NK-92 (cell line): ENCODE data around the gene PUS10.
"Not testable (repeated sequence)": the region's sequence is repeated elsewhere in the genome, so short reads cannot be mapped to it uniquely, and the experiment has no call there.

Source experiments
- DNase-seq: peaks from one replicate; lab custom pipeline; 2025; ENCODE audit not compliant: unreplicated experiment; lab: John Stamatoyannopoulos, UW

Gene PUS10

GRCh38 chr2:61012303-61012702 is 5.8 kb downstream of the PUS10 start:
- not testable (repeated sequence) for DNase-seq

- DNase-seq, result no peak
Observed at GRCh38 chr2:61011678-61012077, 6.4 kb downstream of the PUS10 start.

DNA sequence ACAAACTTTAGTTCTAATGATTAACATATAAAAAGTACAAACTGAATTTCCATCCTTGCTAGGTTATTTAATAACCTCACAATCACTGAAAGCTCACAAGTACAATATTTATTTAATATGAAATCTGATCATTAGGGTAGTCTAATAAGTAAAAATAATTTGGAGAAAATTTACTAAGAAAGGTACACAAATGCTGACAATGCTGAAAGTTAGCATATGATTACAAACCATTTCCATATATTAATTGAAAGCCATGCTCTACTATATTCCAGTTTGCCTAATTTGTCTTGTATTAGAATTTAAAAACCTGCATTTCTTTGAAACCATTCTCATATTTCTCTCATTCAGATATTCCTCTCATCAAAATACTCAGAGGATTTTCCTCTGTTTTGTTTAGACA is 8.7 kb downstream of the PUS10 start:
- no peak for DNase-seq

DNA sequence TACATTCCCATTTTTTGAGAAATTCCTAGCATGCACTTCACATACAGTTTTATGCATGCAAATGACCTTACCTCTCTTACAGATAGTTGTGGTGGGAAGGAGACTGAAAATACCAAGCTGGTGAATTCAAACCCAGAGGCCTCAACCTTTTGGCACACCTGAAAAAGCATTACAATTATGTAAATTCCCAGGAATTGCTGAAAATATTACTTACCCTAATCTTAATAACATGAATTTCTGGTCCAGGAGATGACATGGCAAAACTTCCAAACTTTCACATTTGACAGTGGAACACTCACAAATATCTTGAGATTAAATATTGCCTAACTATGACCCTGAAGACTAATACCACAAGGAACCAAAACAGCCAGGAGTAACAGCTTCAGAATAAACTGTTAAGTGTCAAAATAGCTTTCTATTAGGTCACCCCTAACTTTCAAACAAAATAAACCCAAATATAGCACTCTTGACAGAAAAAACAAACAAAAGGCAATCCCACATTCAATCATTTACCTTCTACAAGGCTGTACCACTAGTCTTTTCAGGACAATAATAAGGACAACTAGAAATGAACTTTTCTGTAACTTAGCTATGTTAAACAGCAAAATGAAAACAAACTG is 11.5 kb downstream of the PUS10 start:
- no peak for DNase-seq

DNA sequence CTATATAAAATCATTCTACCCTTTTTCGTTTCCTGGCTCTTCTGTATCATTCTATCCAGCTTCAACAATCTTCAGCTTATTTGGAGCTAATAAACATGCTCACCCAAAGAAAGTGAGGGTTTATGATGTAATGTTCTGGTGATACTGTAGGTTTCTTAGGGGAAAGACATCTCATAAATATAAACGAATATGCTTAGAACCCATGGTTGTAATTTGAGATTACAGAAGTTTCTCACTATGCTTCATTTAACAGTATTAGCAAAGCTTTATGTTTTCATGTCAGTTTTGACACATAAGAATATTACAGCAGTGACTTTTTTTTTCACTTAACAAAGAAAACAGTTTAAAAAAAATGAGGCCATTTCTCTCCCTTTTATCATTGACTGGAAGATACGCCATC is 12.3 kb downstream of the PUS10 start:
- no peak for DNase-seq

DNA sequence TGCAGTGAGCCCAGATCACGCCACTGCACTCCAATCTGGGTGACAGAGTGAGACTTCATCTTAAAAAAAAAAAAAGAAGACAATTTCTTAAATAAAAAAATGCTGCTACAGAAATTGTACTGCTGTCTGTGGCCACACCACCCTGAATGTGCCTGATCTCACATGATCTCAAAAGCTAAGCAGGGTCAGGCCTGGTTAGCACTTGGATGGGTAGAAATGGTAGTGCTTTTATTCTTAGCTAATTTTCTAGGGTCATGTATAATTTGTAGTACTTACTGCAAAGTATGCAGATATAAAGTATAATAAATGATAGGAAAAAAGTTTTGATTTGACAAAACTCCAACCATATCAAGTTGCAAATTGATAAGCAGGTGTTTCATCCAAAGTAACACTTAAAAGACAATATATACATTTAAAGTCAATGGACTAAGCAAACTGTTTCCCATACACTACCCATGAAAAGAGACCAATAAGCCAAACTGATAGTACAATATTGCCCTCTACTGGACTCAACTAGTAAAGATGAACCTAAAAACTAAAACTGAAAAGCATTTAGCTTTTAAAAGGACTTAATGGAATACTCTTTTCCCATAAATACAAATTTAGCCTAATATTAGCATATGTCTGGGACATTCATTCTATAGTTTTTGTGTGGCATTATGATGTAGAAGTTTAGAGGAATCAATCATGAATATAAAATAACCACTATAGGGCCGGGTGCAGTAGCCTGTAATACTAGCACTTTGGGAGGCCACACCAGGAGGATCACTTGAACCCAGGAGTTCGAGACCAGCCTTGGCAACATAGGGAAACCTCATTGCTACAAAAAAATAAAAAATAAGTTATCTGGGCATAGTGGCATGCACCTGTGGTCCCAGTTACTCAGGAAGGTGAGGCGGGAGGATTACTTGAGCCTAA is 19.2 kb downstream of the PUS10 start:
- DNase-seq, result no peak

DNA sequence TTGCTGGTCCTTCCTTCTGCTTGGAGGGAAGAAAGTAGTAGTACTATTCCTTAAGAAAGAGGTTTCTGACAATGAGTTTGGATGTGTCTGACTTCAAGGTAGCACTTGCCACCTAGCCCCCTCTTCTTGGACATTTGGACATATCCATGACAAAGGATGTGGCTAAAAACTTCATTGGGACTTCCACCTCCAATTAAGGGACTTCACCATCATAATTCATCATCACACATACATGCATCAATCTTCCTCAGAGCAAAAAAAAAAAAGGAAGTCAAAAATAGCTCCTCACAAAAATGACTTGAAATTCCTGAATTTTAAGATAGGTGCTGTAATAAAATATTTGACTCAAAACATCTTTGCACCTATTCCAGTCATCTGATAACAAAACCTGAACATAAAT is 23.9 kb downstream of the PUS10 start:
- no peak for DNase-seq

DNA sequence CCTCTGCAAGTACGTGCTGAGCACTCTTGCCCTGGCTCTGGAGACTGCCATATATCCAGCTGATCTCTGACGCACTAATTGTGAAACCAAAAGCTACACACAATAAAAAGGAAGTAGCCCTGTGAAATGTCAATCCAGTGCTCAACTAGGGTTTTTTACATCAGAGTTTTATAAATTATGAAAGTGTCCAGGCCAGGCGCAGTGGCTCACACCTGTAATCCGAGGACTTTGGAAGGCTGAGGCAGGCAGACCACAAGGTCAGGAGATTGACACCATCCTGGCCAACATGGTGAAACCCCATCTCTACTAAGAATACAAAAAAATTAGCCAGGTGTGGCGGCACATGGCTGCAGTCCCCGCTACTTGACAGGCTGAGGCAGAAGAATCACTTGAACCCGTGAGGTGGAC is 25.1 kb downstream of the PUS10 start:
- DNase-seq, result no peak

GRCh38 chr2:60991644-60992043 is 26.4 kb downstream of the PUS10 start:
- no peak for DNase-seq

- DNase-seq, result no peak
Observed at GRCh38 chr2:60989259-60989658, 28.8 kb downstream of the PUS10 start.

GRCh38 chr2:60987656-60988055 is 30.4 kb downstream of the PUS10 start:
- DNase-seq, result not testable (repeated sequence)

GRCh38 chr2:60987041-60987440 is 31.0 kb downstream of the PUS10 start:
- no peak for DNase-seq

DNA sequence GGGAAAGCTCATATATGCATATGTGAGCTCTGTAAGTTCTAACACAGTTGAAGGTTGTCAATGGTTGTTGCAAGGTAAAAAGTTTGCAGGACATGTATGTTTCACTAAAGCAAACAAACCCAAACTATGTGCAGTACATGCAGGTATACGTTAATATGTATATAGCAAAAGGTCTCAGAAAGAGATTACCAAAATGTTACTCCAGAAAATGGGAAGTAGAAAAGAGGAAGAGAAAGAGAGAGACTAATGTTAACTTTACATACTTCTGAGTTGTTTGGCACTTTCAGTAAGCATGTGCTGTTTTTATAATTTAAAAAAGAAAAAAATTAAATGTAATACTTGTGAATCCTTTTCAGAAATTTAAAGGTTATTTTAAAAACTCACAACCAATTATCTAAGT is 33.3 kb downstream of the PUS10 start:
- DNase-seq, result no peak

GRCh38 chr2:60982066-60982465 is 36.0 kb downstream of the PUS10 start:
- not testable (repeated sequence) for DNase-seq

GRCh38 chr2:60980071-60980815 is 37.8 kb downstream of the PUS10 start:
- DNase-seq, result no peak

DNA sequence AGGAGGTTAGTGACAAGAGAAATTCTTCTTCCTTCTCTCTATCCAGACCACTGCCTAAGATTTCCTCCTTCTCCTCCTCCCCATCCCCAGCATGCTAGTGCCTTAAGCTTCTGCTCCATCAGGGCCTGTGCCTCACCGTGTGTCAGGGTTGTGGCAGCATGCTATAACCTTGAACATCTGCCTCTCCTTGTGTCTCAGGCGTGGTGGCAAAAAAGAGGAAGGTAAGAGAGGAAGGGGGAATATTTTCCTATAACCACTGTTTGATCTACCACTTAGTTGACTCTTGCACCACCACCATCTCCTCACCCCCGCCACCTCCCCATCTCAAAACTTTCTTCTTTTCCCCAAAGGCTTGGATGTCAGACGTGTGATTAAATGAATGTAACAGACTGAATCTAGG is 38.8 kb downstream of the PUS10 start:
- DNase-seq, result no peak

DNA sequence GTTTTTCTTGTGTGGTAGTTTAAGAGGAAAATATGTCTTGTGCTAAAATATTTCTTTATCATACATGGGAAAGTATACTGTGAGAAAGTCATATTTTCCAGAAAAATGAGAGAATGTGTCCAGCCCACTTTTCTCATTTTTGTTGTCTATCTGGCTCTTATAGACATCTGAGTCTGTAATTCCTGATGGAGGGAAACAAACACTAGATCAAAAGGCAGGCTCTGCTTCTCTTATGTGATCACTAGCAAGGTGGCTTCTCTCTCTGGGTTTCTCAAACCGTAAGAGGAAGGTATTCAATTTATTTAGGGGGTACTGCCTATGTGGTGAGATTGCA is 40.5 kb downstream of the PUS10 start:
- no peak for DNase-seq

DNA sequence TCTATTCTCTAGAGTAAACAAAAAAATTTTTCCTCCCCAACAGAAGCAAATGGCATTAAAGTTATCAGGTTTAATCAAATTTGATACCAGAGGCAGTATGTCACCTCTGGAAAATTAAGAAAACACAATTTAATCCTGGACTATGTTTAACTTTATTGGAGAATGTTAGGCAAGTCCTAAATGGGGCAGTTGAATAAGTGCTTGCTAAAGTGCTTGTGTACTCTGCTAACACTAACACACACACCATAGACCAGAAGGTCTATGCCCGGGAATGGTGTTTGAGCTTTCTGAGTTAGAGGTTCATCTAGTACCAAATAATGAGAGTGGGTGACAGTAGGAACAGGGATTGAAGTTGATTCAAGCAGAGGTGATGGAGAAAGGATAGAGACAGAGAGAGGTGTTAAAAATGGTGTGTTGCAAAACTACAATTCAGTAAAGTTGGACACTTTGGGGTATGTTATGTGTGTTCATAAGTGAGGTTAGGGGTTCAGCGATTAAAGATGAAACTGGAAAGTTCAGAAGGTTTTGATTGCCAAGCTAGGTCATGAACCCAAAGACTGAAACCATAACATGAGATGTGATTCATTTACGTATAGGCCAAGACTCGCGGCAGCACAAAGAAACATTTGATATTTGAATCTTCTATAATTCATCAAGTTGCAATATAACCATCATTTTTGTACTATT is 41.0 kb downstream of the PUS10 start:
- no peak for DNase-seq

DNA sequence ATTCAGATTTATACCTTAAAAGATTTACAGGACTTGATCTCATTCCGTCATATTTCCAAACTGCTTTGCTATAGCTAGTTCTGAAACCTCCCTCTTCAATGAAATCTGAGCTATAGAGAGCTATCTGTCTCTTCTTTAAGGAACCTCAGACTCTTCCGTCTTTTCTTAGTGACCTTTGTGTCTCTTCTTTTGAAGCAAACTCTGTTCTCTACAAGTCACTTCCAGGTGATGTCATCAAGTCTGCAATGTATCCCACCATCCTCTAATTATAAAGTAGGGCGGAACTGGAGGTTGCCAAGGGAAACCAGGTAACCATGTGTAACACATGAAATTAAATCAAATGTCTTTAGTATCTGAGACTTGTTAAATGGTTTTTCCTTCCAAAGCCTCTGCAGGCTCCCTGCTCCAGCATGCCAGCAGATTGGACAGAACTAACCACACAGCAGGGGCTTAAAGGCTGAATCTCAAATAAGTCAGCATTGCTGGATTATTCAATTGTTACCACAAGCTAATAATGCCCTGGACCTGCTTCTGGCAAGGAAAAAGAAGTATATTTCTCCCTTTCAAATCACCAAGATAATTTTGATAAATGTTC is 41.7 kb downstream of the PUS10 start:
- DNase-seq, result no peak

GRCh38 chr2:60974652-60975051 is 43.4 kb downstream of the PUS10 start:
- no peak for DNase-seq

DNA sequence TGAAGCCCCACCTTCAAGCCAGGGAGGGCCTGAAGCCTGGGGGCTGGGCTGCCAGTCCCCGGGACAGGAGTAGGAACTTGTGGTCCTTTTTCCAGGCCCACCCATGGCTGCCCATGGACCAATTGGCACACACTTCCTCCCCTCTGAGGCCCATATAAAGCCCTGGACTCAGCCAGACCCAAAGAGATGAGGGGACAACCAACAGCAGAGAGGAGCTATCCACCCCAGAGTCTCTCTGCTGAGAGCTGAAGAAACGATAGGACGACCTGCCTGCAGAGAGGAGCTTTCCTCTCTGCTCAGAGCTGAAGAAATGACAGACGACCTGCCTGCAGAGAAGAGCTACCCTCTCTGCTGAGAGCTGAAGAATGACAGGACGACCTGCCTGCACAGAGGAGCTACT is 44.4 kb downstream of the PUS10 start:
- no peak for DNase-seq
